Hepatocyte (in vitro differentiated cells): ENCODE measurements around the gene CACNB4.

ENCODE experiments used
- EZH2phosphoT487 ChIP-seq: fragments of 200-600 bp; sonication (generic); IDR thresholded peaks from one replicate; pipeline ENCODE4 v1.6.1; 2018; ENCODE audit warnings: antibody characterized with exemption, mild to moderate bottlenecking, low read depth, moderate library complexity; ENCODE audit not compliant: unreplicated experiment, severe bottlenecking
- TF ChIP-seq, protein P1 (sequence below): fragments of 200-600 bp; sonication (generic); IDR thresholded peaks from 2 replicates; pipeline ENCODE4 v1.5.1; 2016; ENCODE audit warnings: antibody characterized with exemption, mild to moderate bottlenecking; ENCODE audit not compliant: poor library complexity

DNA sequence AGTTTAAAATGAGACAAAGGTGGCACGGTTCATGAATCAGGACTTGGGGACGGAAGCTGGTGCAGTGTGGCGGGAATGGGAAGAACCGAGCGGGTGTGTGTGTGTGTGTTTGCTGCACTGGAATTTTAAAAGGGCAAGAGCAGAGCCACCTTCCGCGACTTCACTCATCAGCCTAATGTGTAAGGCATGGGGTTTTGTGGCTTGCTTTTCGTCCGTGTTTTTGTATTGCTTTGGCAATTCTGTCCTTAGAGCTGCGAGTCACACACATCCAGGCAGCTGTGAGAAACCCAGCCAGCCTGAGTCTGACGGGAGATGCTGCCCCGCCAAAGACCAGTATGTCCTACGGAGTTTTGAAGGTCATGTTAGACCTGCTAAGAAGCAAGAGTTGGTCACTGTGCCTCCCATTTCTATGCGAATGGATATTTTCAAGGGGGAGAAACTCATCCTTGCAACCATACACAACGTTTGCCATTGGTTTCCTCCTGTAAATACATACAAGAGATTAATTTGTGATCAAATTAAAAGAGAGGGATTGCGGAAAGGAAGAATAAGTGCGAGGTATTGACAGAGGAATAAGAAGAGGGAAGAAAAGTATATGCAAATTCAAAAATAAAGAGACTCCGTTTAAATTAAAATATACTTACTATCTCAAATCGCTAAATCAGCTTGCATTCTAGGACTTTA, 665 bp upstream of the CACNB4 start:
- TF ChIP-seq, protein P1, sequence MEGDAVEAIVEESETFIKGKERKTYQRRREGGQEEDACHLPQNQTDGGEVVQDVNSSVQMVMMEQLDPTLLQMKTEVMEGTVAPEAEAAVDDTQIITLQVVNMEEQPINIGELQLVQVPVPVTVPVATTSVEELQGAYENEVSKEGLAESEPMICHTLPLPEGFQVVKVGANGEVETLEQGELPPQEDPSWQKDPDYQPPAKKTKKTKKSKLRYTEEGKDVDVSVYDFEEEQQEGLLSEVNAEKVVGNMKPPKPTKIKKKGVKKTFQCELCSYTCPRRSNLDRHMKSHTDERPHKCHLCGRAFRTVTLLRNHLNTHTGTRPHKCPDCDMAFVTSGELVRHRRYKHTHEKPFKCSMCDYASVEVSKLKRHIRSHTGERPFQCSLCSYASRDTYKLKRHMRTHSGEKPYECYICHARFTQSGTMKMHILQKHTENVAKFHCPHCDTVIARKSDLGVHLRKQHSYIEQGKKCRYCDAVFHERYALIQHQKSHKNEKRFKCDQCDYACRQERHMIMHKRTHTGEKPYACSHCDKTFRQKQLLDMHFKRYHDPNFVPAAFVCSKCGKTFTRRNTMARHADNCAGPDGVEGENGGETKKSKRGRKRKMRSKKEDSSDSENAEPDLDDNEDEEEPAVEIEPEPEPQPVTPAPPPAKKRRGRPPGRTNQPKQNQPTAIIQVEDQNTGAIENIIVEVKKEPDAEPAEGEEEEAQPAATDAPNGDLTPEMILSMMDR, result no peak
- TF ChIP-seq EZH2phosphoT487, result no peak
